GM20000 (cell line): Measurements from ENCODE around the gene C22orf31.

Source experiments
- DNase-seq: peaks from one replicate; pipeline ENCODE4 v3.0.0; 2012; ENCODE audit warnings: low spot score
- TF ChIP-seq, protein P1 (sequence below): IDR thresholded peaks from 2 replicates; pipeline ENCODE4 v1.5.1; 2012; ENCODE audit warnings: mild to moderate bottlenecking, control low read depth; ENCODE audit errors: extremely low read depth, missing control alignments

Gene C22orf31

DNA sequence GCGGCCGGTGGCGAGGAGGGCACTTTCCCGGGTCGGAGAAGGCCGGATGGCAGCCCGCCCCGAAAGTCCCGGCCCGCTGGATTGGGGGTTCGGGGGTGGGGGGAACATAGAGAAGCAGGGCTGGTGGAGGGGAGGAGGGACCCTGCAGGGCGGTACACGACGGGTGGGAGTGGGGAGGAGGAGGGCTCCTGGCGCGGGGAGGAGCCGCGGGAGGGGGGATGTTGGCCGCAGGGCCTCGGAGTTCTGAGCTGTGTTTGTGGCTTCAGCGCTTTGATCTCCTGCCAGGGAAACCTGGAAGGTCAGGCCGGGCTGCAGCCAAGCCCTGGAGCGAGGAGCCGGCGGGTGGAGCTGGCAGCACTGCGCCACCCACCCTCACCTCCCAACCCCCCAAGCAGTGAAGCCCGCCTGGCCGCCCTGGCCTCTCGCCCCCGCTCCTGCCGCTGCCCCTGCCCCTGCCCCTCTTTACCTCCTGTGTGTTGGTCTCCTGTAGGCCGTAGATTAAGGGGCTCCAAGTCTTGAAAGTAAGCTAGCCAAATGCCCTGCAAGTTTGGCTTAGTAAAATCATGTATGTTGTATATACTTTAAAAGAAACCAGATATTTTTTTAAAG lies 30.9 kb downstream of the C22orf31 start:
- TF ChIP-seq, protein P1, sequence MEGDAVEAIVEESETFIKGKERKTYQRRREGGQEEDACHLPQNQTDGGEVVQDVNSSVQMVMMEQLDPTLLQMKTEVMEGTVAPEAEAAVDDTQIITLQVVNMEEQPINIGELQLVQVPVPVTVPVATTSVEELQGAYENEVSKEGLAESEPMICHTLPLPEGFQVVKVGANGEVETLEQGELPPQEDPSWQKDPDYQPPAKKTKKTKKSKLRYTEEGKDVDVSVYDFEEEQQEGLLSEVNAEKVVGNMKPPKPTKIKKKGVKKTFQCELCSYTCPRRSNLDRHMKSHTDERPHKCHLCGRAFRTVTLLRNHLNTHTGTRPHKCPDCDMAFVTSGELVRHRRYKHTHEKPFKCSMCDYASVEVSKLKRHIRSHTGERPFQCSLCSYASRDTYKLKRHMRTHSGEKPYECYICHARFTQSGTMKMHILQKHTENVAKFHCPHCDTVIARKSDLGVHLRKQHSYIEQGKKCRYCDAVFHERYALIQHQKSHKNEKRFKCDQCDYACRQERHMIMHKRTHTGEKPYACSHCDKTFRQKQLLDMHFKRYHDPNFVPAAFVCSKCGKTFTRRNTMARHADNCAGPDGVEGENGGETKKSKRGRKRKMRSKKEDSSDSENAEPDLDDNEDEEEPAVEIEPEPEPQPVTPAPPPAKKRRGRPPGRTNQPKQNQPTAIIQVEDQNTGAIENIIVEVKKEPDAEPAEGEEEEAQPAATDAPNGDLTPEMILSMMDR = no peak
- no peak for DNase-seq

DNA sequence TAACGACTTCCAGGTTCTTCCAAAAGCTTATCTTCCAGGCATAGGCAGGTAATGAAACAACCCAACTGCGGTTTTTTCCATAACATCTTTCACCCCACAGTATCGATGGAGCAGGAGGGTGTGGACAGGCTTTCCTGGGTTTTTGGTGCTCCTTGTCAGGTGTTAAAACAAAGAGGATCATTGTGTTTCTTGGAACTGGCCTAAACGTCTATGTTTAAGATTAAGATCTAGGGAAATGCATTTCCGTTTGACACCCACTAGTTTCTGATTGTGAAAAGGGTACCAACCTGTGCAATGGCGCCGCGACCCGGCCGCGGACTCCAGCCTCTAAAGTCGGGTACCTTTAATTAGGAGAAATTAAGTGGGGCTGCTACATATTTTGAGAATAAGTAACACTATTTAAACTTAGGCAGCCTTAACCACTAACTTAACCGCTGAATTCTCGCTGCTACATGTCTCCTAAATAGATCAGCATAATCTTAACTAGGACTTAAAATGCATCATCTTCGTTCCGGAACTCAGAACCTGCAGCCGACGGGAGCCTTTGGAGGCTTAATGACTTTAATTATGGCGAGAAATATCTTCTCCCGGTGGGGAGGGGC lies 31.5 kb downstream of the C22orf31 start:
- TF ChIP-seq, protein P1 = no peak

DNA sequence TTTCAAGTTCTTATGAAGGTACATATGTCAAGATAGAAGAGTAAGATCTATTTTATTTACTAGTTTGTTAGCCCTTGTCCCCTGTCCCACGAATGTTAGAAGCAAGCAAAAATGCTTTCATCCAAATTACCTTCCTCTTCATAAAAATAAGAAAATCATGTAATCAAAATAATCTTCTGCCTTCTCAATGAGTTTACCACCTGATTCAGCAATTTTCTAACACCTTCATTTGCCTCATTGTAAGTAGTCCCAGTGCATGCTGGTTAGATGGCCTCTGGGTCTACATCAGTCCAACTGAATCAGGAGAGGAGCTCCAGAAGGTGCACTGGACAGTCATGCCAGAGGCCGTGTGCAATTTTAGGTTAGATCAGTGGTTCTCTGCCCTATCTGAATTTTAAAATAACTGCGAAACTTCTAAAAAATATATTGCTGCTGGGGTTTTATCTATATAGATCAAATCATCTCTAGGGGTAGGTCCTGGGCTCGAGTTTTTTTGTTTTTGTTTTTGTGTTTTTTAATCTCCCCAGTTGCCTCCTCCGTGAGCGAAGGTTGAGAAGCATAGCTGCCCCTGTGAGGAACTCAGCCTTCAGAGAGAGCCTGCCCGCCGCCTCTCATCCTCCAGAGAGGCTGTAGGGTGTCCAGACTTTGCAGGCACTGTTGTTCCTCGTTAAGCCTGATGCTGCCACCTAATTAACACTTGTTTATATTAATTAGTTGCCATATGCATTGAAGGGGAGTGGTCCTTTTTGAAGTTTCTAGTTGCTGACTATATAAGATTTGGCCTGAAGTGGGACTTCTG lies 32.2 kb downstream of the C22orf31 start:
- TF ChIP-seq, protein P1 = no peak
- DNase-seq = no peak

More for the DNA sequence above, 31.5 kb downstream of the C22orf31 start:
- DNase-seq = no peak

DNA sequence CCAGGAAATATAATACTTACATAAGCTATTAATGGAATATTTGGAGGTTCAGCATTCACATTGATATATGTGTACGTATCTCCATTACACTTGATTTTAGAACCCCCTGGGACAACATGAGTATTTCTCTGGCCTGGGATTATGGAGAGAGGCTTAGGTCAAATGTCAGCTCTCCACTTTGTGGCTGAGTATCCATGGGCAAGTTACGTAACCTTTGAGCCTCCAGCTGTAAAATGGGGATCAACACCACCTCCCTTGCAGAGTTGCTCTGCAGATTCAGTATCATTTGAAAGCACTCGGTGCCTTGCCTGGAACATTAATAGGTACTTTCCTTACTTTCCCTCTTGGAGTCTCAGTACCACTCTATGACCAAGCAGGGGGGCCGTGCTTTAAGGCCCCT lies 33.2 kb downstream of the C22orf31 start:
- no peak for DNase-seq
- TF ChIP-seq, protein P1 = no peak

DNA sequence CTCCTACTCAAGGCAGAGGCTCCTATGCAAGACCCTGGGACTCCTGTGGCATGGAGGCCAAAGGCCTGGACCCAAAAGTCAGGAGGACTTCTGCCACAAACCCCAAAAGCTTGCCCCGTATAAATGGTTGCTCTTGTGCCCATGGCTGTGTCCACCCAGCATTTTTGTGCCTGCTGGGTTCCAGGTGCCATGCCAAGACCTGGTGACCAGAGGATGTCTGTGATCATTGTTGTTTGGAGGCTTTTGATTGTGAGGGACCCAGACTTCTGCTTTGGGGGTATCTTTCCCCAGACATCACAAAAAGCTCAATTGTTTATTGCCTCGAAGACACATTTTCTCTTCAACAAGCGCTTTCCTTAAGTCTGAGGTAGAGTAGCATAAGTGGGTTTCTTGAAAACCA lies 35.1 kb downstream of the C22orf31 start:
- TF ChIP-seq, protein P1 = no peak

DNA sequence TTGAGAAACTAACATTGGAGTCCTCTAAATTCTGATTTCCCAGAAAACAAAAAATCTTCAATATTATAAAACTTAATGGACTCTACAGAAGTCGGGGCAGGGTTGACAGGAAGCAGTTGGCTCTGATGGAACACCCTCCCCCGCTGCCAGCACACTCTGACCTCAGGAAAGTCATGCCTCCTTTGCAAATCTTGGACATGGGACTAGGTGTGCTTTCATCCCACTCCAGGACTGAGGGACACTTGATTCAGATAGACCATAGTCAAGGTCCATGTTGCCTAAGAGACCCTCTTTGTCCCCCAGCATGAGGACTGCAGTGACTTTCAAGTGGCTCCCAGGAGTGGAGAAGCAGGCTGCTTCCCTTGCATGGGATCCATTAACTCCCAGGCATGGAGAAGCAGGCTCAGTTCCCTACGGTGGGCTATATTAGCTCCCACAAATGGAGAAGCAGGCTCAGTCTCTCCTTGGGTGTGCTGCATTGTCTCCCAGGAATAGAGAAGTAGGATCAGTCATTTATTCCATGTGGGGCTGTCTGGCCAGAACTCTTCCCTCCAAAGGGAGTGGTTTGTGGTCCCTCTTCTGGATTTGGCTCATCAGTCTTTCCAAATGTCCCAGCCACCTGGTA lies 38.3 kb downstream of the C22orf31 start:
- TF ChIP-seq, protein P1 = no peak
- no peak for DNase-seq

More for the DNA sequence above, 35.1 kb downstream of the C22orf31 start:
- DNase-seq = no peak
